ENCODE data around the gene ZNF521.

Gene ZNF521

DNA sequence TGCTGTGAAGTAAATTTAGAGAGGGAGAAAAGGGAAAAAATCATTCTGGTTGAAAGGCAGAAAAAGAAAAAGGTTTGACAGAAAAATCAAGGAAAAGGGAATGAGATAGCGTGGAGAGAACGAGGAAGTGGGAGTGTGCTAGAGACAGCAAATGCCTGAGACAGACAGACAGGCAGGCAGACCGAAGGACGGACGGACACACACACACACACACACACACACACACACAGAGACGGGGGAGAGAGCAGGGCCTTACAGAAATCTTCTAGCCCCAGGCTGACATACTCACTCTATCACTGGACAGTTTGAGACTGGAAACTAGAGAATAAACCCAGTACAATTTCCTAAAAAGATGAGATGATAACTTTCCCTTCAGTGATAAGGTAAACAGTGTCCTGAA, 238.4 kb downstream of the ZNF521 start:
- H3K4me1 ChIP-seq: no peaks in the 10 kb centered on the region
- no peaks in the 10 kb centered on the region for H3K36me3 ChIP-seq
- no peak overlapping the region for H3K4me3 ChIP-seq (ENCODE audit: low read depth, low read length)
- DNase-seq: no peak
- H3K9me3 ChIP-seq: no peaks in the 10 kb centered on the region
- TF ChIP-seq, protein P1, sequence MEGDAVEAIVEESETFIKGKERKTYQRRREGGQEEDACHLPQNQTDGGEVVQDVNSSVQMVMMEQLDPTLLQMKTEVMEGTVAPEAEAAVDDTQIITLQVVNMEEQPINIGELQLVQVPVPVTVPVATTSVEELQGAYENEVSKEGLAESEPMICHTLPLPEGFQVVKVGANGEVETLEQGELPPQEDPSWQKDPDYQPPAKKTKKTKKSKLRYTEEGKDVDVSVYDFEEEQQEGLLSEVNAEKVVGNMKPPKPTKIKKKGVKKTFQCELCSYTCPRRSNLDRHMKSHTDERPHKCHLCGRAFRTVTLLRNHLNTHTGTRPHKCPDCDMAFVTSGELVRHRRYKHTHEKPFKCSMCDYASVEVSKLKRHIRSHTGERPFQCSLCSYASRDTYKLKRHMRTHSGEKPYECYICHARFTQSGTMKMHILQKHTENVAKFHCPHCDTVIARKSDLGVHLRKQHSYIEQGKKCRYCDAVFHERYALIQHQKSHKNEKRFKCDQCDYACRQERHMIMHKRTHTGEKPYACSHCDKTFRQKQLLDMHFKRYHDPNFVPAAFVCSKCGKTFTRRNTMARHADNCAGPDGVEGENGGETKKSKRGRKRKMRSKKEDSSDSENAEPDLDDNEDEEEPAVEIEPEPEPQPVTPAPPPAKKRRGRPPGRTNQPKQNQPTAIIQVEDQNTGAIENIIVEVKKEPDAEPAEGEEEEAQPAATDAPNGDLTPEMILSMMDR (IDR thresholded peaks at IDR 0.05; ENCODE audit: low read depth, low read length): no peak
- no peaks in the 10 kb centered on the region for H3K27me3 ChIP-seq

- TF ChIP-seq, protein P1 (IDR thresholded peaks at IDR 0.05; ENCODE audit: low read depth, low read length): no peak
- no peaks in the 10 kb centered on the region for H3K27me3 ChIP-seq
- H3K36me3 ChIP-seq: no peaks in the 10 kb centered on the region
- no peaks in the 10 kb centered on the region for H3K4me1 ChIP-seq
- no peaks in the 10 kb centered on the region for H3K9me3 ChIP-seq
- no peak overlapping the region for H3K4me3 ChIP-seq (ENCODE audit: low read depth, low read length)
- no peak for DNase-seq
Measured at GRCh38 chr18:25112821-25113434, 239.0 kb downstream of the ZNF521 start.

GRCh38 chr18:25111377-25112288, 240.3 kb downstream of the ZNF521 start:
- no peaks in the 10 kb centered on the region for H3K27me3 ChIP-seq
- H3K4me3 ChIP-seq (ENCODE audit: low read depth, low read length): no peak overlapping the region
- no peak for DNase-seq
- TF ChIP-seq, protein P1 (IDR thresholded peaks at IDR 0.05; ENCODE audit: low read depth, low read length): no peak
- H3K36me3 ChIP-seq: no peaks in the 10 kb centered on the region
- no peaks in the 10 kb centered on the region for H3K4me1 ChIP-seq
- no peaks in the 10 kb centered on the region for H3K9me3 ChIP-seq

DNA sequence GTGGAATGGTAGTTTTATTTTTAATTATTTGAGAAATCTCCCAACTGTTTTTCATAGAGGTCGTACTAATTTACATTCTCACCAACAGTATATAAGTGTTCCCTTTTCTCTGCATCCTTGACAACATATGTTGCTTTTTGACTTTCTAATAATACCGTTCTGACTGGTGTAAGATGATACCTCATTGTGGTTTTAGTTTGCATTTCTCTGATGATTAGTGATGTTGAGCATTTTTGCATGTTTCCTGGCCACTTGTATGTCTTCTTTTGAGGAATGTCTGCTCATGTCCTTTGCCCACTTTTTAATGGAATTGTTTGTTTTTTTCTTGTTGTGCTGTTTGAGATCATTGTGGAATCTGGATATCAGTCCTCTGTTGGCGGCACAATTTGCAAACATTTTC, 242.5 kb downstream of the ZNF521 start:
- H3K9me3 ChIP-seq: no peaks in the 10 kb centered on the region
- no peak for DNase-seq
- H3K4me1 ChIP-seq: no peaks in the 10 kb centered on the region
- no peaks in the 10 kb centered on the region for H3K27me3 ChIP-seq
- no peak overlapping the region for H3K4me3 ChIP-seq (ENCODE audit: low read depth, low read length)
- TF ChIP-seq, protein P1 (IDR thresholded peaks at IDR 0.05; ENCODE audit: low read depth, low read length): no peak
- H3K36me3 ChIP-seq: no peaks in the 10 kb centered on the region

DNA sequence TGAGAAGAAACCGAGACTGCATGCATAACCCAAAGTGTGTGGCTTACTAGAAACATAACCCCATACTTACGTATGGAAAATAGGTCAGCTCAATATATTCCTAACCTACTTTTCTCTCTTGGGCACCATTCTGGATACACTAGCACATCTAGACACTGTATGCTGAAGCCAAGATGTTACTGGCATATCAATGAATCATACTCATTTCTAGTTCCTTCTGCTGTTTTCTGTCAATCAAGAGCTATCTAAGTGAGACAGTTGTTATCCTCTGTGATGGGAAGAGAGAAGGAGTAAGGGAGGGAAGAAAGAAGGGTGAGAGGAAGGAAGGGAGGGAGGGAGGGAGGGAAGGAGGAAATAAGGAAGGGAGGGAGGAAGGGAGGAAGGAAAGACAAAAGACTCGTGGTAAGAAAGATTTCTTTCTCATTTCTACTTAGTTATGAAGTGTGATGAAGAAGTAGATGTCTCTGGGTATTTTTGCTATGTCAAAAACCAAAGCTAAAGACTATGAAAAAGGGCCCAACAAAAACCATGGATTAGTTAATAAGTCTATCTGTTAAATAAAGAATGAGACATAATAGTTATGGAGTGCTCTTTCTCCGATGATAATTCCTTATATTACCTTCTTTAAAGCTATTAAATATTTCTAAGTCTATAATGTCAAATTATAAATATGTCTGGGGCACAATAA, 248.4 kb downstream of the ZNF521 start:
- Histone ChIP-seq H3K36me3 (no peaks in the 10 kb centered on the region), H3K4me1 (no peaks in the 10 kb centered on the region), H3K4me3 (ENCODE audit: low read depth, low read length) (no peak overlapping the region), H3K9me3 (no peaks in the 10 kb centered on the region), H3K27me3 (no peaks in the 10 kb centered on the region)
- DNase-seq: no peak
- TF ChIP-seq, protein P1 (IDR thresholded peaks at IDR 0.05; ENCODE audit: low read depth, low read length): no peak

Data from BE2C (cell line).